IMR-90 (cell line): Measurements from ENCODE around the gene DDX42. TPM values are rescaled to one million over a fixed set of nuclear protein-coding genes. Genes with fewer than 3 reads are reported as not detected.

Source experiments
- ATAC-seq: fragments of 200-7000 bp; cut with Tn5 transposase; 2 replicates; pipeline ENCODE4 v1.9.1; 2020; ENCODE audit warnings: low read depth, mild to moderate bottlenecking, moderate library complexity
- BruUV-seq: library from RNA; stranded (reverse); fragments of 400-500 nt; replicated peaks from 2 replicates; lab custom pipeline; 2021; lab: Mats Ljungman, UMichigan
- CTCF ChIA-PET: fragments of 300-600 bp; formaldehyde crosslinking; extraction: SDS; loops from one replicate; lab custom pipeline; 2021; ENCODE audit warnings: antibody characterized with exemption; lab: Yijun Ruan, JAX
- POLR2A ChIA-PET: fragments of 300-600 bp; sonication (Branson Sonifier 250); formaldehyde crosslinking; loops from one replicate; lab custom pipeline; 2022; ENCODE audit warnings: antibody characterized with exemption; ENCODE audit not compliant: unreplicated experiment; lab: Charles Lee
- DNase-seq: peaks from one replicate; pipeline ENCODE4 v3.0.0; 2013
- H2AFZ ChIP-seq: replicated peaks from 2 replicates; pipeline ENCODE3; 2013; ENCODE audit warnings: low read length, mild to moderate bottlenecking; ENCODE audit not compliant: poor library complexity
- H2AK5ac ChIP-seq: 2 replicates; pipeline ENCODE4 v1.6.1; 2013; ENCODE audit warnings: low read depth, low read length, inconsistent platforms
- H2AK9ac ChIP-seq: replicated peaks from 2 replicates; pipeline ENCODE3; 2013; ENCODE audit warnings: mild to moderate bottlenecking, low read depth, low read length, moderate library complexity; ENCODE audit not compliant: poor library complexity
- H2BK120ac ChIP-seq: 2 replicates; pipeline ENCODE4 v1.6.1; 2013; ENCODE audit warnings: low read depth, low read length, inconsistent platforms
- H2BK15ac ChIP-seq: 3 replicates; pipeline ENCODE4 v1.6.1; 2013; ENCODE audit warnings: low read depth, low read length, inconsistent platforms
- H2BK20ac ChIP-seq: 2 replicates; pipeline ENCODE4 v1.6.1; 2013; ENCODE audit warnings: low read depth, mild to moderate bottlenecking, inconsistent platforms, low read length, moderate library complexity
- H2BK5ac ChIP-seq: 2 replicates; pipeline ENCODE4 v1.6.1; 2013; ENCODE audit warnings: mild to moderate bottlenecking, low read depth, low read length, inconsistent platforms; ENCODE audit not compliant: poor library complexity, severe bottlenecking
- H3K14ac ChIP-seq: replicated peaks from 2 replicates; pipeline ENCODE4 v1.6.1; 2013; ENCODE audit warnings: low read depth, low read length, inconsistent platforms
- H3K18ac ChIP-seq: 2 replicates; pipeline ENCODE4 v1.6.1; 2013; ENCODE audit warnings: low read depth, low read length, control low read depth
- H3K23ac ChIP-seq: 2 replicates; pipeline ENCODE4 v1.6.1; 2013; ENCODE audit warnings: low read depth, low read length, inconsistent platforms
- H3K27ac ChIP-seq: 2 replicates; pipeline ENCODE4 v1.5.1; 2013; ENCODE audit warnings: mild to moderate bottlenecking, control low read depth, low read length; ENCODE audit not compliant: insufficient read depth
- H3K27me3 ChIP-seq: 2 replicates; pipeline ENCODE4 v1.6.1; 2013; ENCODE audit warnings: low read length; ENCODE audit not compliant: control insufficient read depth, insufficient read depth
- H3K36me3 ChIP-seq: 2 replicates; pipeline ENCODE4 v1.6.1; 2013; ENCODE audit warnings: low read length, mixed read lengths; ENCODE audit not compliant: control insufficient read depth, insufficient read depth
- H3K4ac ChIP-seq: 2 replicates; pipeline ENCODE4 v1.6.1; 2013; ENCODE audit warnings: low read depth, low read length, inconsistent platforms
- H3K4me1 ChIP-seq: 2 replicates; pipeline ENCODE4 v1.6.1; 2013; ENCODE audit warnings: low read length, mixed read lengths; ENCODE audit not compliant: control insufficient read depth, insufficient read depth
- H3K4me2 ChIP-seq: 2 replicates; pipeline ENCODE4 v1.6.1; 2013; ENCODE audit warnings: low read depth, mild to moderate bottlenecking, control low read depth, low read length, moderate library complexity
- H3K4me3 ChIP-seq: 2 replicates; pipeline ENCODE4 v1.5.1; 2013; ENCODE audit warnings: low read depth, mild to moderate bottlenecking, control low read depth, low read length, moderate library complexity; ENCODE audit not compliant: insufficient read depth
- H3K56ac ChIP-seq: 2 replicates; pipeline ENCODE4 v1.6.1; 2013; ENCODE audit warnings: low read length, inconsistent platforms; ENCODE audit not compliant: insufficient read depth; ENCODE audit errors: extremely low read depth
- H3K79me1 ChIP-seq, 2 experiments: 2 replicates each; pipeline ENCODE4 v1.6.1; 2013; ENCODE audit warnings: low read length in 2 of 2, inconsistent platforms in 1 of 2, low read depth in 1 of 2
- H3K9ac ChIP-seq: 2 replicates; pipeline ENCODE4 v1.6.1; 2013; ENCODE audit warnings: low read depth, low read length, control low read depth
- H3K9me1 ChIP-seq: 2 replicates; pipeline ENCODE4 v1.6.1; 2013; ENCODE audit warnings: low read length, inconsistent platforms; ENCODE audit not compliant: insufficient read depth
- H3K9me3 ChIP-seq: 2 replicates; pipeline ENCODE4 v1.6.1; 2013; ENCODE audit warnings: low read length; ENCODE audit not compliant: control insufficient read depth, insufficient read depth
- H4K20me1 ChIP-seq: 2 replicates; pipeline ENCODE4 v1.6.1; 2013; ENCODE audit warnings: low read length, inconsistent platforms; ENCODE audit not compliant: insufficient read depth
- H4K5ac ChIP-seq: 2 replicates; pipeline ENCODE4 v1.6.1; 2013; ENCODE audit warnings: mild to moderate bottlenecking, low read depth, low read length, control low read depth
- H4K8ac ChIP-seq, 2 experiments: 2 replicates each; pipeline ENCODE4 v1.6.1; 2013; ENCODE audit warnings: low read depth in 2 of 2, low read length in 2 of 2, control low read depth in 1 of 2, inconsistent platforms in 1 of 2
- H4K91ac ChIP-seq: 2 replicates; pipeline ENCODE4 v1.6.1; 2013; ENCODE audit warnings: low read depth, low read length, inconsistent platforms; ENCODE audit not compliant: insufficient read depth
- BHLHE40 ChIP-seq: fragments of 150-350 bp; IDR thresholded peaks from 2 replicates; pipeline ENCODE4 v1.6.1; 2016; ENCODE audit warnings: mild to moderate bottlenecking, low read depth, low read length
- CEBPB ChIP-seq: IDR thresholded peaks from 2 replicates; pipeline ENCODE4 v1.6.1; 2012; ENCODE audit warnings: low read depth, low read length, improper control_type of control experiment
- CHD1 ChIP-seq: IDR thresholded peaks from 2 replicates; pipeline ENCODE4 v1.6.1; 2012; ENCODE audit warnings: low read depth, low read length, improper control_type of control experiment
- ELK1 ChIP-seq: fragments of 150-350 bp; IDR thresholded peaks from 2 replicates; pipeline ENCODE4 v1.6.1; 2016; ENCODE audit warnings: low read depth, mild to moderate bottlenecking, low read length, moderate library complexity, borderline replicate concordance
- FOS ChIP-seq: fragments of 150-350 bp; IDR thresholded peaks from 2 replicates; pipeline ENCODE4 v1.6.1; 2016; ENCODE audit warnings: low read depth, low read length
- MAFK ChIP-seq: IDR thresholded peaks from 2 replicates; pipeline ENCODE4 v1.6.1; 2012; ENCODE audit warnings: low read depth, low read length, improper control_type of control experiment
- MAZ ChIP-seq: IDR thresholded peaks from 2 replicates; pipeline ENCODE4 v1.6.1; 2012; ENCODE audit warnings: low read depth, mild to moderate bottlenecking, low read length, improper control_type of control experiment, moderate library complexity, borderline replicate concordance
- MXI1 ChIP-seq: IDR thresholded peaks from 2 replicates; pipeline ENCODE4 v1.6.1; 2012; ENCODE audit warnings: low read depth, mild to moderate bottlenecking, low read length, moderate library complexity, borderline replicate concordance
- NFE2L2 ChIP-seq: fragments of 150-350 bp; IDR thresholded peaks from 2 replicates; pipeline ENCODE4 v1.6.1; 2016; ENCODE audit warnings: low read depth, mild to moderate bottlenecking, low read length
- POLR2A ChIP-seq: IDR thresholded peaks from 2 replicates; pipeline ENCODE4 v1.6.1; 2012; ENCODE audit warnings: mild to moderate bottlenecking, low read depth, low read length
- RAD21 ChIP-seq: IDR thresholded peaks from 2 replicates; pipeline ENCODE4 v1.6.1; 2012; ENCODE audit warnings: low read length, improper control_type of control experiment
- RCOR1 ChIP-seq: IDR thresholded peaks from 2 replicates; pipeline ENCODE4 v1.6.1; 2012; ENCODE audit warnings: mild to moderate bottlenecking, low read length, improper control_type of control experiment; ENCODE audit not compliant: insufficient replicate concordance
- RFX5 ChIP-seq: IDR thresholded peaks from 2 replicates; pipeline ENCODE4 v1.8.0; 2012; ENCODE audit warnings: low read depth, mild to moderate bottlenecking, low read length, moderate library complexity
- SMC3 ChIP-seq: fragments of 150-350 bp; IDR thresholded peaks from 2 replicates; pipeline ENCODE4 v1.6.1; 2016; ENCODE audit warnings: low read depth, mild to moderate bottlenecking, antibody characterized with exemption, low read length, moderate library complexity
- USF2 ChIP-seq: fragments of 150-350 bp; IDR thresholded peaks from 2 replicates; pipeline ENCODE4 v1.6.1; 2017; ENCODE audit warnings: mild to moderate bottlenecking, antibody characterized with exemption, low read length, low read depth
- WGBS, 2 experiments: methylation state at CpG; one replicate each; pipeline versions ENCODE4 v1.1.5 to v1.1.7; 2013; ENCODE audit warnings: missing lambda C conversion rate in 2 of 2; ENCODE audit not compliant: insufficient read length in 1 of 2; ENCODE audit errors: extremely low coverage in 2 of 2; 5-methylcytosine and 5-hydroxymethylcytosine counted together
- dilution Hi-C: fragments of 300-500 bp; cut with HindIII; formaldehyde crosslinking; loops from one replicate; pipeline ENCODE4 v1.14.3; 2018; ENCODE audit warnings: low sequenced_read_pairs; ENCODE audit not compliant: unreplicated experiment
- in situ Hi-C: fragments of 300-500 bp; cut with MboI; formaldehyde crosslinking; loops from 3 replicates; pipeline ENCODE4 v1.14.3; 2019; ENCODE audit warnings: low sequenced_read_pairs, inconsistent platforms, mixed read lengths
- intact Hi-C: fragments of 100-400 bp; cut with micrococcal nuclease; formaldehyde crosslinking; loops from 2 replicates; pipeline ENCODE4 v1.10.0; 2022
- polyA plus RNA-seq, 3 experiments: library from polyadenylated mRNA; depleted of rRNA; stranded (reverse); fragments of >200 nt; gene quantifications; 2 replicates each; pipeline ENCODE4 v1.2.3, GENCODE V29; 2012; ENCODE audit warnings: low replicate concordance in 1 of 3
- total RNA-seq: library from RNA; depleted of rRNA; stranded (reverse); fragments of >200 nt; gene quantifications from 2 replicates; pipeline ENCODE4 v1.2.3, GENCODE V29; 2012

DDX42 gene
- total and polyA plus RNA-seq, 2 of the 4 experiments (the other 2 are of a cell fraction) = 75.8 to 91.5 TPM

GRCh38 chr17:63827801-63828221 is 53.8 kb downstream of the DDX42 start (continued):
- TF ChIP-seq RCOR1 (no peak), BHLHE40 (no peak), MAFK (no peak), POLR2A (no peak), MAZ (no peak), MXI1 (no peak), CEBPB (no peak)

- CTCF ChIA-PET = interaction anchor here (0.6 kb wide), 1 partner anchor 403 kb away, joined by 3 read pairs; no protein-coding TSS in a partner anchor
- Histone ChIP-seq H3K14ac (no peak overlapping the region), H2AK9ac (no peak overlapping the region), H4K20me1 (peaks cover 43% of the 10 kb centered on the region), H3K4me1 (peaks cover 1% of the 10 kb centered on the region; the same call in 1 of the 2 replicates), H2BK15ac (no peak overlapping the region), H2BK20ac (no peak overlapping the region), H3K9ac (no peak overlapping the region), H3K18ac (no peak overlapping the region), H2BK5ac (no peak overlapping the region), H3K56ac (no peak overlapping the region), H2AFZ (no peak overlapping the region), H3K4ac (no peak overlapping the region), H2AK5ac (no peak overlapping the region), H3K23ac (peak overlapping the region; percentile 93; the same call in 1 of the 2 replicates), H3K27me3 (no peaks in the 10 kb centered on the region), H3K9me3 (no peaks in the 10 kb centered on the region), H3K36me3 (peaks cover 66% of the 10 kb centered on the region), H3K9me1 (peaks cover 13% of the 10 kb centered on the region), H3K4me2 (no peak overlapping the region), H4K91ac (no peak overlapping the region), H2BK120ac (no peak overlapping the region), H4K5ac (no peak overlapping the region), H4K8ac (no peak overlapping the region), H3K79me1 (peaks cover 41 to 76% of the 10 kb centered on the region in 2 experiments), H3K27ac (no peak overlapping the region), H3K4me3 (no peak overlapping the region)
- intact Hi-C loops = no loop called here
- DNase-seq (no peak), ATAC-seq (no peak)
- in situ Hi-C loops = no loop called here
- dilution Hi-C loops = no loop called here
- 100% methylated on average over 2 of the region's 3 CpGs; no CpG with 5 or more reads in 1 of the 2 experiments for WGBS, 2 experiments
- BruUV-seq = no TSS peak
- POLR2A ChIA-PET = interaction anchor here (0.6 kb wide), 1 partner anchor 8 kb away, joined by 3 read pairs; no protein-coding TSS in a partner anchor
- TF ChIP-seq BHLHE40 (no peak), MAFK (no peak), CHD1 (no peak), RAD21 (no peak), RCOR1 (no peak), MAZ (no peak), POLR2A (no peak), USF2 (no peak), MXI1 (no peak), CEBPB (no peak), SMC3 (no peak), NFE2L2 (no peak), RFX5 (no peak), ELK1 (no peak), FOS (no peak)
Observed at GRCh38 chr17:63828936-63829335, 55.0 kb downstream of the DDX42 start.
